Activated T-helper 1 cell treated with anti-CD3 and anti-CD28 coated beads, Interleukin-2, amount 50 U/mL, for 16 hours (primary cell): ENCODE results near the gene MCTP1.

Source experiments
- DNase-seq, 2 donors: peaks; one replicate each; pipeline ENCODE4 v3.0.0-alpha.2; 2020; ENCODE audit warnings: low read depth in 1 of 2, low spot score in 1 of 2

Gene MCTP1

DNA sequence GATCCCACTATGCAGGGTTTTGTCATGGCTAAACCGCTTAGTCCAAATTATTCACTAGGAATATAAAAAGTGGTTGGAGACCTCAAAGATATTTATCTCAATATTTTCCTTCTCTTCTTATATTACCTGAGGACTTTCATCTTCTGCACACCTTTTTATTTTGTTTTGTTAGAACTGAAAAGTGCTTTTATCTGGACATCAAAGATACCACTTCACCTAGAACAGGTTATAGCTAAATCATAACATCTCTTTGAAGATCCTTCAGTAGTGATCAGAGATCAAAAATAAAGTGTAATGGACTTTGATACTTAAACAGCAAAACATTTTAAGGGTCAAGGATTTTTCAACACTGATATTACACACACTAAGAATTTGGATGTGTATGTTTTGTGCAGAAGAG is 160.2 kb downstream of the MCTP1 start:
- DNase-seq: no peak

DNA sequence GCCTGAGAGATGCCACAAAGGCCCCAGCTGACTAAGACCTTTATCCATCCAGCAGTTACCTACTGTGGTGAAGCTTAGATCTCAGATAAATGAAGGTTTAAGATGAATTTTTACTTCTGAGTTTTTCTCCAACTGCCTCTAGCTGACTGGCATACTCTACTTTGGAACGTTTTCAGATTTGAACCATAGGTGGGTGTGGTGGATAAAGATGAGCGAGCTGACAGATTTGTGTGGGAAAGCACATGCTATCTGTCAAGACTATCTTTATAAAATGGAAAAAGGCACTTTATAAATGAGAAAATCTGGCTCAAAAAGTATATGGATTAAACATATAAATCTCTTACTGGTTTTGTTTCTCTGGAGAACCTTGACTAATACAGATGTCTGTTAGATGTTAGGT is 160.8 kb downstream of the MCTP1 start:
- no peak for DNase-seq

DNA sequence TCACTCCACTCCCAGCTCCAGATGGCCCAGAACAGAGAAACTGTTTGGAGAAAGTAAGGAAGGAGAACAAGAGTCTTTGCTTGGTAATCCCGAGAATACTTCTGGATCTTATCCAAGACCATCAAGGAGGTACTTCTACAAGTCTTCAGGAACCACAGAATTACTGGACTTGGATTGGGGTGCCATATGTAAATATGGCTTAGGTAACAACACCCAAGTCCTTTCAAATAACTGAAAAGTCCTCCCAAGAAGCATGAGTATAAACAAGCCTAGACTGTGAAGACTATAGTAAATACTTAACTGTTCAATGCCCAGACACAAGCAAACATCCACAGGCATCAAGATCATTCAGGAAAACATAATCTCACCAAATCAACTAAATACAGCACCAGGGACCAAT is 170.0 kb downstream of the MCTP1 start:
- DNase-seq: no peak

DNA sequence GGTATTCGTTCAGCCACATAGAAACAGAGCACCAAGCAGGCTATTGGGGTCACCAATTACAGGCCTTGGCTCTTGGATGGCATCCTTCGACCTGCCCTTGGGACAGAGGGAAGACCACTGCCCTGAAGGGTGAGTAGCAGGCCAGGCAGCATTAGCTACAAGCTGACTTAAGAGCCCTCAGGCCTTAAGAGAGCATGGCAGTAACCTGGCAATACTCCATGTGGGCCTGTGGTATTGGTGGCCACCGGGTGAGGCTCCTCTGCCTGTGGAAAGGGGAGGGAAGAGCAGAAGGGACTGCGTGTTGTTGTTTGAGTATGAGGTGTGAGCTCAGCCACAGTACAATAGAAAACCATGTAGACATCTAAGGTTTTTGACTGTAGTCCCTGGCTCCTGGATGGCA is 170.6 kb downstream of the MCTP1 start:
- DNase-seq: no peak

DNA sequence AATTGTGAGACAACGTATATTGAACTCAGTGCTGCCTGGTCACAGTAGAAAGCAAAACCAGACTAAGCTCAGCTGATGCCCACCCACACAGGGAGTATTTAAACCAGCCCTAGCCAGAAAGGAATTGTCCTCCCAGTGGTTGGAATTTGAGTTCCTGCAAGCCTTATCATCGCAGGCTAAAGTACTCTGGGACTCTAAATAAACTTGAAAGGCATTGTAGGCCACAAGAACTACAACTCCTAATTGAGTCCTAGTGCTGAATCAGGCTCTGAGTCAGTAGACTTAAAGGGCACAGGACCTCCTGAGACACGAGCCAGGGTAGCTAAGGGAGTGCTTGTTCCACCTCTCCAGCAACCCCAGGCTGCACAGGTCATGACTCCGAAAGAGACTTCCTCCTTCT is 171.4 kb downstream of the MCTP1 start:
- no peak for DNase-seq

DNA sequence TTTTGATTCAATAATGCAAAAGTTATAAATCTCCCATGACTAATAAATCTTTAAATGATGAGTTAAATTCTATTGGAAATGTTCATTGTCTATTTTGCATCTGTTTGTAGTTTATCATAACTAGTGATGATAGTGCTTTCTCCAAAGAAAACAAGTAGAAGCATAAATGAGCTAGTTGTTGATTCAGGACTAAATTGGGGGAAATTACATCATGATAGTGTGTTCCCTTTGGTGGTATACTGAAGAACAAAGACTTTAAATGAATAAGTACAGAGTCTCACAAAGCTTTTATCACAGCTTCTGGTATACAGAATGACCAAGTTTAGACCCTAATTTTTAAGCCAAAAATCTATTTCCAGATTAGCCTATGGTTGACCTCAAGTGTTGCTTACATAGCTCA is 173.8 kb downstream of the MCTP1 start:
- DNase-seq: no peak

DNA sequence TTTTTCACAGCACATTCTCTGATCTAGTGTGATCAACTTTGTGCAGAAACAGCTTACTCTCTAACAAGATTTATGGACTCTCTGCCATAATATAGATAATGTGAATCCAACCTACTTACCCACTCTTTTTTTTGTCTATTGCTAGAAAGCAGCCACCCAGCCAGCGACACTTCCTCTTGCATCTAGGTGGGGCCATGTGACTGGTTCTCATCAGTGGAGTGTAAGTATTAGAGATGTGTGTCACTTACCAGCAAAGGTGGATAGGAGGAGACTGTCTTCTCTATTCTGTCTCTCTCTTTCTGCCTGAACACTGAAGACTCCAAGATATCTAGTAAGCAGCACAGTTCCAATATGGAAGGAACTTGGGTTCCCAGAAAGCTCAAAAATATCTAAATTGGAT is 174.8 kb downstream of the MCTP1 start:
- no peak for DNase-seq

DNA sequence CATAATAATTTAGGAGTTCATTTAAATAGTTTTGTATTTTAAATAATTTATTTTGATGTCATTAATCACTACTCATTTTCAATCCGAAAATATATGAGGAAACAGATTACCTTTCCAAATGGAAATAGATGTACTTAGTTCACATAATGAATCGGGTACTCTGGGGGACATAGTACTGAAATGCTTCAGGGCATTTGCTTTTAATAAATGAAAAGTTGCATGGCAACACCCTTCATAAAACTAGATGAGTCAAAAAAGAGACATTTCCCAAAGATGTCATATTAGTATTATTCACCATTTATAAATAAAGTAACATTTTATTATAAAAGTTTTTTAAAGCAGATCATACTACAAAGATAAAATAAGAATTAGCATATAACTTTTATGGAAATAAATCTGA is 177.8 kb downstream of the MCTP1 start:
- DNase-seq: no peak

DNA sequence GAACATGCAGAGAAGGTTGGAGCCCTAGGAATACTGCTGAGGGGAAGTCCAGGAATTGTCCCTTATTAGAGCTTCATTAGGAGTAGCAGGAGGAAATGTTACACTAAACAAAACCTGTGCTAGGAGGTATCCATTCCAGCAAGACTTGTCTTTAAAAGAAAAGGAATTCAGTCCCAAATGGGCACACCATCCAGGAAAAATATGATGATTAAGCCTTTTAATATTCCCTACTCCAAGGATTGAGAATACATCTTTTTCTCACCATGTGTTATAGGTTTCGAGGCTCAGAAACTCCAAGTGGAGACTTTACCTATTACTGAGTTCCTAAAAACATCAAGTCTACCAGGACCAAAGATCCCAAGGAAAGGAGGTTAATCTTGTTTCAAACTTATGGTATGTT is 179.3 kb downstream of the MCTP1 start:
- DNase-seq: no peak

DNA sequence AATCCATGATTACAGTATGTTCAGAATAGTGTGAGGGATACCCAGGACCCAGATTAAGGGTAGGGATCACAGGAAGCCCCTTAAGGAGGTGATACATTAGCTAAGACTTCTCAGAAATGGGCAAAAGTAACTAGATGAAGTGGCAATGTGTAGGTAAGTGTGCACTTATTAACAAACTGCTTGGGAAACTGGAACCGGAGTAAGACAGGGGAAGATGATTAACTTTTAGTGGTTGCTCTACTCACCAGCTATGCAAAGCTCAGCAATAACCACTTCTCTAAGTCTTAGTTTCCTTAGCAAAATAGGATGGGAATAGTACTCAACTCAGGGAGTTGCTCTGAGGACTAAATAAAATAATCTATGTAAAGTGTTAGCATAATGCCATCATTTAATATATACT is 182.2 kb downstream of the MCTP1 start:
- DNase-seq: no peak

DNA sequence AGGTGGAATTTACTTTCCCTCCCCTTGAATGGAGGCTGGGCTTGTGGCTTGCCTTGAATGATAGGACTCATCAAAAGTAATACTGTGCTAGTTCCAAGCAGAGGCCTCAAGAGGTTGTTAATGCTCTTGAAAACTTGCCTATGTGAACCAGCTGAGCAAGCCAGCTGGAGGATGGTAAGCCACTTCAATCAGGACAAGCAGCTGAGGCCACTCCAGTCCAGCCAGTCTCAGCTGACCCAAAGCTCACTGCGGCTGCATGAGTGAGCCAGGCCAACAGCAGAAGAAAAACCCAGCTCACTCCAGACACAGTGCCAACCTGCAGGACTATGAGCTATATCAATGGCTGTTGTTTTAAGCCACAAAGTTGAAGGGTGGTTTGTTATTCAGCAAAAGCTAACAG is 182.8 kb downstream of the MCTP1 start:
- no peak for DNase-seq

DNA sequence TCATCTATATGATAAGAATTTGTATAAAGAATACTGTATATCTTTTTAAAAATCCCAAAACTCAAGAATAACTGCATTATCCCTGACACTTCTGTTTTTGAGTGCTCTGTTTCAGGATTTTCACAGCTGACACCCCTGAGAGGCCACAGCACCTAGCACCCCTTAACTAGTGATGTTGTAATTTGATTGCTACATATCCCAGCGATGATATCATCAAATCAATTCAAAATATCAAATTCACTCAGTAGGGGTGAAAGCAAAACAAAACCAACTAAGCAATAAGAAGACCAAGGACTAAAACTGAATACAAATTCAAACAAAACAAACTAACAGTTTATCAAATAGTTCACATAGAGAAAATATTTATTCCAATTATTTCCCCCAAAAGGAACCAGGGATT is 184.3 kb downstream of the MCTP1 start:
- no peak for DNase-seq

DNA sequence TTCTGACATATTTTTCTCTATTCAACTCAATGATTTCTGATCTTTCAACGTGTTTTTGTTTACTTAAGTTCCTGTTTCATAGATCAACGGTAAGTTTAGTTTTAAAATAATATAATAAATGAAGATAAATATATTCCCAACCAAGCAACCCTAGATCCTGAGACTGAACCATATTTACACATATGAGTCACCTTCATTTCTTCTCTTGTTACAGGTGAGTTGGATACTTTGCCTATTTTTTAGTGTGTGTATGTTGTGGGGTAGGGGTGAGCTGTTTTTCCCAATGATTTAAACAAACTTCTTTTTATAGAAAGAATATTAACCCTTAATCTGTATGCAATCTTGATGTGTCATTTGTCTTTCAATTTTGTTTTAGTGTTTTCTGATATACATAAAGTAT is 186.9 kb downstream of the MCTP1 start:
- no peak for DNase-seq

DNA sequence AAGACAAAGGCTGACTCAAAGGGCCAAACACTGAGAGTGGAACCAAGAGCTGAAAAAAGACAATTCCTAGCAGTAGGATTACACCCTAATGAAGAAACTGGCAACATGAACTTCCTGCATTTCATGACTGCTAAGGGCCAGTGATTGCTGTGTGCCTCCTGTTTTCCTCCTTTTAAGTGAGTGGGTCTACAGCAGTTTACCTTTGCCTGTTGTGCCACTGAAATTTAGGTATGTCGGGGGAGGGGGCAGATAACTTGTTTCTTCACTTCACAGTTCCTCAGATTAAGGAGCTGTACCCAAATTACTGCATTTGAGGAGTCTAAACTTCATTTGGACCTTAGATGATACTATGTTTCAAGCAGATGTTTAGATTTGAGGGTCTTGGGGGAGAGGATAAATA is 191.7 kb downstream of the MCTP1 start:
- no peak for DNase-seq

DNA sequence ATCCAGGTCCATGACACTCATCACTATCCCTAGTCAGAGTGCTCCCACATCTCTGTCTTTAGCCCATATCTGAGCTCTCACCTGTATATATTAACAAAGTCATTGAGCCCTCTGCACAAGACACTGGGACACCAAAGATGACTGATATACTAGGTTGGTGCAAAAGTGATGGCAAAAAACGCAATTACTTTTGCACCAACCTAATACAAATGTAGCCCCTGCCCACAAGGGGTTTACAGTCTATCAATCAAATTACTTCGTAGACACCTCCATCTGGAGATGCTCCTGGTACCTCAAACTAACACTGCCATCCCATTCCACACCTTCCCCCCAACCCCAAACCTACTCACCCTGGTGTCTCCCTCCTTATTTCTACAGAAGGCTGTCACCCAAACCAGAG is 194.1 kb downstream of the MCTP1 start:
- no peak for DNase-seq

DNA sequence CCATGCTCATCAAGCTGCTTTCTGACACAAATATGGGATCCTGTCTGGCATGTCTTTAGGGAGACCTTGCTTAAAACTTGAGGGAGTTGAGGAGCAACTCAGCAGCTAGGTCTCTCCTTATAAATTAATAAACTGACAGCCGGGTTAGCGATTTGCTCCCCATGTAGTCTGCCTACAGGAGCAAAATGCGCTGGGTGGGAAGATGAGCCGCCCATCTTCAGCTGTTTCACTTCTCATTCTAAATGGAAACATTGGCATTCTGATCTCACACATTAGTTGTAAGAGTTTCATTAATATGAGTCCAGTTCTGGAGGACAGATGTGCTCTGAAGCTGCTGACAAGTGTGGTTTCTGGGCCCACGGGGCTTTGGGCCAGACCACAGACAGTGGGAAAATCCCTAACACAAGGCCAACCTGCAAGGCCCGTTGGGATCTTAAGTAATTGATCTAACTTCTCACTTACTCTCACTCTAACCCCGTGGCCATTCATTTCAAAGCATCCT is 197.0 kb downstream of the MCTP1 start:
- DNase-seq: no peak

DNA sequence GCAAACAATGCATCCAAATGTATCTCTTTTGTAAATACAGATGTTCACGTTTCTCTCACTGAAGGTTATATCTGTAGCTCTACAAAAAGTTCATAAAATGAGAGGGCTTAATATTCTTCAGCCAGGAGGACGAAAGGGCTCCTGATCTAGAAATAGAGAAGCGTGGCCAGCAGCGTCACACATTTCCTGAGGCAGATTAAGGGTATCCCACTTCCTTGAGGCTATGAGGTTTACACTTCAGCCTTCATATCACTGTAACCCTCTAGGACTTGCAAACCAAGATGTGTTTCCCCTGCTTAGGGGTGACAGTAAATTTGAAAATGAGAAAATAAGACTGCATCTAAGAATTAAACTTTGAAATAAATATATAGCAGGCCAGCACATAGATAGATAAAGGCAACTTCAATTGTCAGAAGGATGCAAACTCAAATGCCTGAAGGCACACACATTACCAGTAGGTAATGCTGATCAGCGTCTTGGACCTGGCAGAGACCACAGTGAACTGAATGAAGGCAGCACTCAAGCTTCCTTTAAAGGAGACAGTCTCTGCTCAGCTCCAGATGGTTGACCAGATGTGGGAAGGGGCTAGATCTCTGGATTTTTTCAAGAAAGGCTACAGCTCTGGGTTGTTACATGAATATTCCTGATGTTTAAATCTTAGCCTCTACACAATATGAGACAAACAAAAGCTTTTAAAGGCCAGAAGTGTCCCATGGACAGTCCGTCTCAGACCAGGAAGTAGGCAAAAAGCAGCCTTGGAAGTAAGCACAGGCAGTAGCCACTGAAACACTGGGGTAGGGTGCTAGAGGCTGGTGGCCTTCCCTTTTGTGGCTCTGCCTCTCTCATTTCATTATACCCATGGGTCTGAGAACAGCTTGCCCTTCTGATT is 197.7 kb downstream of the MCTP1 start:
- DNase-seq: no peak

DNA sequence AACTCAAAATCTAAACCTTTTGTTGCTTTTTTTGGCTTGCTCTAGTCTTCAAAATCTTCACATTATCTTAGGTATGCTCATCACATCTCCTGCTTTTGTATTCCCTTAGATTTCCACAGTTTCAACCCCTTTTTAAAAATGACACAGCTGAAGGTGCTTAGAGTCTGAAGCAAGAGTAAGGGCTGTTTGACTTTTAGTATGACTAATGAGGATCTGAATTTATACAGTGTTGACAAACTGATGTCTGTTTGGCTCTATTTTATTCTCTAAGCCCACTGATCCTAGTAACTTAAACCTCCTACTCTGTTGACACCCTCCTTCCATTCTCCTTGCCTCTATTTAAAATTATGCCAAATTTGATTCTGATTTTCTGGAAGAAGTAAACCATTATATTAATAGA is 200.1 kb downstream of the MCTP1 start:
- no peak for DNase-seq

DNA sequence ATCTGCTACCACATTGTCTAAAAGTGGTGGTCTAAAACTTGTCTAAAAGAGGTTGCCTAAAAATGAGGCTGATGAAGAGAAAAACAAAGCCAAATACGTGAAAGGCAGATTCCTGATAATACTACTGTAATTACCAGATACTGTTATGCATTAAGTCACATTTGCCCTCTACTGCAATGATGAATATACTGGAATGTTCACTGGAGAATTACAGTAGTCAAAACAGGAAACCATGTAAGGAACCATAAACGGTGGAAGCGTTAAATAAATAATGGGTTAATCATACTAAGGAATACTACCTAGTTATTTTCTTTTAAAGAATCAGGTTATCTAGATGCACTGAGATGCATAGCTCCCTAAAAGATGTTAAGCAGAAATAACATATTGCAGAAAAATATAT is 201.3 kb downstream of the MCTP1 start:
- DNase-seq: no peak

DNA sequence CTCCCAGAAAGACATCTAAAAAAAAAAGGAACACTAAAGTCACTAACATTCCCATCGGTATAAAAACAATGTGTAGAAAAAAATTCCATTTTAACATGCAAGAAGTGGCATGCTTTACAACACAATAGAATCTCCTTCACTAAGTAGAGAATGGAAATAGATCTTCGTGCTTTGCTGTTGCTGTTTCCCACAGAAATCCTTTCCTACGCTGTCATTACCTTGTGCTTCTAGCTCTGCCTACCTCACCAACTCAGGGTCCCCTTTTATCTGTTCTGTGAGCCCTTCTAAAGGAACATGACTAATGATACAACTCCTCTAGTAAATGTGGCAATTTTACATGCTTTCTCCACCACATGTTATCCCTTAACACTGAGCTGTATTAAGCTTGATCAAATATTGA is 202.9 kb downstream of the MCTP1 start:
- DNase-seq: no peak

DNA sequence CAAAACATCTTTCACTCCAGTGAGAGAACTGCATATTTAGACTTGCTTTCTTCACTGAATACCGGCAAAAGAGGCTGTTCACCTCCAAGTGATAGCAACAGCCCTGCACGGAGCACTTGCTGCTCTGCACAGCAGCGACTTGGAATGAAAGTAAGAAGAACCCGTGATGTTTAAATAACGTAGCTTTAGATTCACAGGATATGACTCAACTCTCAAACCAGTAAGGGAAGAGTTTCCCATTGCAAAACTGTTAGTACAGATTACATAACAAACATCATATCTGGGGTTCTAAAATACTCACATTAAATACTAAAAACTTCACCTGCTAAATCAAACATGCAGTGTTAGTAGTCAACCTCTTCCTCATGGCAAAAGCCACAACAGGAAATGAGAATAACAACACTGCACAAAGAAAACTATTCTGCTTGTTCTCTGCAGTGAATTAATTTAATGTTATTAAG is 203.4 kb downstream of the MCTP1 start:
- no peak for DNase-seq

DNA sequence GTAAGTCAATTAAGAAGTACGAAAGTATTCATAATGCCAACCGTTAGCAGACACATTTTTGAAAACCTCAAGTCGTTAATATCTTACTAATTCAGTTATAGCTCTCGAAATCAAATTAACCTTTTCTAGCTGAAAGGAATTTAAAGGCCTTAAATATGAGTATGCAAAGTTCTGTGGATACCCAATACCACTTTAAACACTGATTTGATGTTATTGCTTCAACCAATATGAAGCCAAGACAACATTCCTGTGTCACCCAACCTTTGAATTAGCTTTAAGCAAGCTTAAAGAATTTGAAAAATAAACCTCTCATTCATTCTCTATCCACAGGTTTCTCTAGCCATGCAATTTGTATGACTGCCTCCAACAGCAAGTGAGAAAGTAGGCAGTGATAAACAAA is 204.5 kb downstream of the MCTP1 start:
- no peak for DNase-seq

DNA sequence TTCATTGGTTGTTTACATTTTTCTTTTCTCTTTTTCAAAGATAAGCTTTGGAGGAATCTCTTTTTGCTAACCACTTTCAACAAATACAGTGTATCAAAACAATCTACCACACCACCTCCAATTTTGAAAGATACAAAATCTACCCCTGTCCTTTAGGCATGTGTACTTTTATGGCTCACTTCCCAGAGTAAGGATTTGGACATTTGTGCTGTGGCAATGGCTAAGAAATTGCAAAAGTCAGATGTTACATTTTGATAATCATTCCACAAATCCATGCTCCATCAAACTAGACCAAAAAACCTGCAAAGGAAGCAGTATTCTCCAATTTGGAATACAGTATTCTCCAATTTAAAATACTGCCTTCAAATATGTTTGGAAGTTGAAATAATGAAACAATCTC is 204.9 kb downstream of the MCTP1 start:
- DNase-seq: no peak
